Medulla oblongata (tissue), 1 donor: Measurements from ENCODE around the gene ARRB1.
A peak's percentile ranks its signal among the peaks of the same experiment; 100 is the strongest.
"Not testable (repeated sequence)": the region's sequence is repeated elsewhere in the genome, so short reads cannot be mapped to it uniquely, and the experiment has no call there.

Source experiments
- DNase-seq: peaks from one replicate; pipeline ENCODE4 v3.0.0-alpha.2; 2015; ENCODE audit errors: extremely low spot score

The ARRB1 gene

GRCh38 chr11:75324189-75324588 is 27.3 kb downstream of the ARRB1 start:
- no peak for DNase-seq

- DNase-seq = no peak
Measured at GRCh38 chr11:75323609-75324008, 27.9 kb downstream of the ARRB1 start.

GRCh38 chr11:75320643-75321042 is 30.8 kb downstream of the ARRB1 start:
- no peak for DNase-seq

- DNase-seq = no peak
Measured at GRCh38 chr11:75320046-75320618, 31.3 kb downstream of the ARRB1 start.

DNA sequence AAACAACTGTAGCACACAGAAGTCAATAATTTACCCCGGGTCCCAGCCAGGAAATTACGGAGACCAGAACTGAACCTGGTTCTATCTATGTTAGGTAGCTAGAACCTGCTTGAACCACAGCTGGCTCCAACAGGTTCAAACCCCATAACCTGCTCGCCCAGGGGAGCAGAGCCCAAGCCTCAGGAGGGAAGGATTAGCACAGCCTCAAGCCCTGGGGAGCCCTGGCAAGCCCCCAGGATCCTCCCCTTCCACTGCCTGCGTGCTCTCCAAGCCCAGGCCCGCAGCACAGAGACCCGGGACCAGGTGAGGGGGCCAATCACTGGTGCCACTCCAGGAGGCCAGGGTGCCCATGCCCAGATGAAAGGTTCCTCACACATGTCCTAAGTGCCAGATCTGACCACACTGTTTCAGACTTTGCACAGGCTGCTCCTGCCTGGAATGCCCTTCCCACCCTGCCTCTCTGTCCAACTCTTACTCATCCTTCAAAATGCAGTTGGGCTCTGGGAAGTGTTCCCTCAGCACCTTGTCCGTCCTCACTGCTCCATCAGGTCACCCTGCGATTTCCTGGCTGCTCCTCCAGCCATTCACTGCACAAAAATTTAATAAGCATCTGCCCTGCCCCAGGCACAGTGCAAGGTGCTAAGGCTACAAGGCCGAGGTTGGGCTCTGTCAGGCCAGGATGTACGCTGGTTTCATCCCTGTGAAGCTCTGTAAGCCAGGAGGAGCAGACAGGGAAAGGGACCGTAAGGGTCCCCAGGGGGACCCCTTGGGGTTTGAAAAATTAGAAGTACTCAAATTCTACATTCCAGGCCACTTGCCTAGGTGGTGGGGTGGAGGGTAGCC is 32.2 kb downstream of the ARRB1 start:
- DNase-seq = no peak

- no peak for DNase-seq
Measured at GRCh38 chr11:75317446-75318122, 33.9 kb downstream of the ARRB1 start.

GRCh38 chr11:75315439-75315805 is 36.0 kb downstream of the ARRB1 start:
- no peak for DNase-seq

DNA sequence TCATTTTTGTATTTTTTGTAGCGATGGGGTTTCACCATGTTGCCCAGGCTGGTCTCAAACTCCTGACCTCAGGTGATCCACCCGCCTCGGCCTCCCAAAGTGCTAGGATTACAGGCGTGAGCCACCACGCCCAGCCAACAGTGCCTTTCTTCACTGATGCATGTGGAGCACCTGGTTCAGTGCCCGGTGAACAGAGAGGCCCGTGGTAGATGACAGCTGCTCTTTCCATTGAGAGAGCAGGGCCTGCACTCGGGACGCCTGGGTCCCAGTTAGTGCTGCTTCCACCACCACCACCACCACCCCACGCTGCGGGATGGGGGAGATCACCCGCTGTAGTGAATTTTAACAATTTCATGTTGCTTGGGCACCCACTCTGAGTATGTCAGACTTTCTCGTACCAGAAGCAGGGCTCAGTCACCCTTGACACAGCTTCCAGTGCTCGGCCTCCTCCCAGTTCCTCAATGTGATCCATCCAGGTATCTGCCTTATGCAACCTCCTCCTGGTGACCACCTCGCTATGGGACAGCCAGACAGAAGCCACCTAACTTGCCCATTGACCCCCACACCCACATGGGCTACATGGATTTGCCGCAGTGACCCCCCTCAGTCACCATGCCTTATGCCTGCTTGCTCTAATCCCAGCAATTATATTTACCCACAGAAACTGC is 36.6 kb downstream of the ARRB1 start:
- no peak for DNase-seq

DNA sequence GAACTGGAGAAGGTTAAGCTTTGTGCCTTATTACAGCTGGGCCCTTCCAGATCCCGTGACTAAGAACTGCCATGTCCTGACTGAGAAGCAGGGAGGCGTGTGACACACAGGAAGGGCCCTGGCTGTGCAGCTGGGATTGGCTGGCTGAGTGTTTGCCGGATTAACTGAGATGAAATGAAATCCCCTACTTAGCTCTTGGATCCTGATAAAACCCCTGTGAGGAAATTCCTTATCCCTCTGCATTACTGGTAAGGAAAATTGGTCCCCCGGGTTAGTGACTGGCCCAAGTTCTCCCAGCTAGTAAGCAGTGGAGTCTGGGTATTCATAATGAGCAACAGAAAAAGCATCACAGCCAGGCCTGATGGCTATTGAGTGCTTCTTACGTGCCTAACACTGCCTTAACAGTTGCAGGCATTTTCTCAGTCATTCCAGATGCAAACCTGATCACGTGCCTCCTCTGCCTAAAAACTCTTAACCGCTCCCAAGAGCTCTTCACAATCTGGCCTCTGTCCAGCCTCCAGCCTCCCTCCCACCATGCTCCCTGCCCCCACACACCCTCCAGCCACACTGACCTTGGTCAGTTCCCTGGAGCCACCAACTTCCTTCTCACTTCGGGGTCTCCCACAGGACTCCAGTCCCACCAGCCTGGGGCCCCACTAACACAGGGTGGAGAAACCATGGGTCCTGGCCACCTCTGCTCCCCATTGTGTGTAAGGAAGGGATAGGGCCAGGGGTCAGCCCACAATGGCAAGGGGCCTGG is 37.8 kb downstream of the ARRB1 start:
- no peak for DNase-seq

DNA sequence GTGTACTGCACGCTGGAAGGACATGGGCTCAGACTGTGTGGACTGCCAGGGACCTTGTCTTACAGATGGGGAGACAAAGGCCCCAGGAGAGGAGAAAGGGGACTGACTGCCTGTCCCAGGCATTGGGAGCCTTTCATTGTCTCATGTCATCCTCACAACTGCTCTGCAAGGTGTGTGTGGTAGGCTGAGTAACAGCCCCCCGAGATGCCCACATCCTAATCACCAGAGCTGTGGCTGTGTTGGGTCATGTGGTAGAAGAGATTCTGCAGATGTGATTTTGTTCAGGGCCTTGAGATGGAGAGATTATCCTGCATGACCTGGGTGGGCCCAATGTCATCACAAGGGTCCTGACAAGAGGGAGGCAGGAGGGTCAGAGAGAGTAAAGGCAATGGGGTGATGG is 39.1 kb downstream of the ARRB1 start:
- DNase-seq = no peak

DNA sequence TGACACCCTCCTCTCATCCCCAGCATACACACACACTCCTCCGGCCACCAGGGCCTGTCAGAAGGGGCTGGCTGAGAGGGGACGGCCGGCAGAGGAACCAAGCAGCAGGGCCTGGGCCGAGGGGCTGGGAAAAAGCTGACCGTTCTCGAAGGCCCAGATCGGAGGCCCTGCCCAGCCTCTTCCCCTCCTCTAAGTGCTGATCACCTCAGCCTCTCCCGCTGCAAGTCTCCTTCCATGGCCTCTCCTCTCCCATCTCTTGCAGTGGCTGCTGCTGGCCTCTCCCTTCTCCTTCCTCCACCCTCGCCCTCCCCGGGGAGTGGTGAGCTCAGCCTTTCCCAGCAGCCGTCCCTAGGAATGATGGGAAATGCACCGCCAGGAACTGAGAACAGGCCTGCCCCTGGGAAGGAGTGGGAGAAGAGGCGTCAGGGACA is 39.6 kb downstream of the ARRB1 start:
- DNase-seq = peak; percentile 59

GRCh38 chr11:75308986-75309385 is 42.5 kb downstream of the ARRB1 start:
- DNase-seq = no peak

- no peak for DNase-seq
Measured at GRCh38 chr11:75308116-75308515, 43.3 kb downstream of the ARRB1 start.

- DNase-seq = no peak
Measured at GRCh38 chr11:75307058-75307457, 44.4 kb downstream of the ARRB1 start.

GRCh38 chr11:75306529-75306928 is 44.9 kb downstream of the ARRB1 start:
- DNase-seq = no peak

DNA sequence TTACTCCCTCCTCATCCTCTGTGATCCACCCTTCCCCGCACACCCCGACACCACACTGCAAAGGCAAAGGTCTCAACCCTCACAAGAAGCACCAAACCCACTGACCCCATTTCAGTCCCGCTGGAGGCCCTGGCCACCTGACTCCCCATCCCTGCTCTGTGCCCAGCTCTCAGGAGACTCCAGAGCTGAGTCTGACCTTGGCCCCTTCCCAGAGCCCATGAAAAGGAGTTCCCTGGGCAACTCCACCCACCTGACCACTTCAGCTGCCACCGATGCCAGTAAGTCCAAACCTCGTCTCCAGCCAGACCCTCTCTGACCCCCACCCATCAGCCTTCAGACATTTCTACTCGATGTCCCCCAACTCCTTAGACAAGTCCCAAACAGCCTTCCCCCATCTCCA is 45.5 kb downstream of the ARRB1 start:
- DNase-seq = peak; percentile 46

GRCh38 chr11:75305452-75305851 is 46.0 kb downstream of the ARRB1 start:
- no peak for DNase-seq

DNA sequence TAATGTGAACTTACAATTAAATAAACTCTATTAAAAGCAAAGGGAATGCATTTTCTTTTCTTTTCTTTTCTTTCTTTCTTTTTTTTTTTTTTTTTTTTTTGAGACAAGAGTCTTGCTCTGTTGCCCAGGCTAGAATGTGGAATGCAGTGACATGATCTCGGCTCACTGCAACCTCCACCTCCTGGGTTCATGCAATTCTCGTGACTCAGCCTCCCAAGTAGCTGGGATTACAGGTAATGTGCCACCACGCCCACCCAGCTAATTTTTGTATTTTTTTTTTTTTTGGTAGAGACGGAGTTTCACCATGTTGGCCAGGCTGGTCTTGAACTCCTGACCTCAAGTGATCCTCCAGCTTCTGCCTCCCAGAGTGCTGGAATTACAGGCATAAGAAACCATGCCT is 46.5 kb downstream of the ARRB1 start:
- not testable (repeated sequence) for DNase-seq

- no peak for DNase-seq
Measured at GRCh38 chr11:75303544-75304224, 47.8 kb downstream of the ARRB1 start.

DNA sequence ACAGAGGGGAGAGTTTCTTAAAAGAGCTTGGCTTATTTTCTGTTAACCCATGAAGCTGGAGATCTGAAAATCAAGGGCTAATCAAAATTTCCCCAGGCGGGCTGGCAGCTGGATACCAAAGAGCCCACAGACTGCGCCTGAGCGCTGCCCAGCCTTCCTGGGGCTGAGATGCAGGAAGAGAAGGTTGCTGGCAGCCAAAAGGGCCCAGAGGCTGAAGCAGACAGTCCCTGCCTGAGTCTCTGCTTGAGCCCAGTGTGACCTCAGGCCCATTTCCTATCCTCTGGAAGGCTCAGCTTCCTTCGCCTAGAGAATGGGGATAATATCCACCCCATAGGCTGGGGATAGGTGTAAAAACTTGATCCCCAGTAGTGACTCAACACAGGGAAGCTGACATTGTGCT is 49.1 kb downstream of the ARRB1 start:
- no peak for DNase-seq
